A673 (cell line): ENCODE results near the gene RBMS1. TPM values are rescaled to one million over a fixed set of nuclear protein-coding genes. Genes with fewer than 3 reads are reported as not detected.

Experiments used
- BruUV-seq: library from RNA; stranded (reverse); fragments of 400-500 nt; replicated peaks from 2 replicates; lab custom pipeline; 2021; lab: Mats Ljungman, UMichigan
- CTCF ChIA-PET: fragments of 300-600 bp; sonication (Branson Sonifier 250); formaldehyde crosslinking; loops from one replicate; lab custom pipeline; 2022; ENCODE audit warnings: antibody characterized with exemption; lab: Charles Lee
- POLR2A ChIA-PET: fragments of 300-600 bp; sonication (Branson Sonifier 250); formaldehyde crosslinking; loops from one replicate; lab custom pipeline; 2022; ENCODE audit warnings: antibody characterized with exemption; ENCODE audit not compliant: low non-redundant PET; lab: Charles Lee
- DNase-seq: peaks from one replicate; pipeline ENCODE4 v3.0.0-alpha.2; 2015; ENCODE audit warnings: low spot score
- H3K27ac ChIP-seq: fragments of 200-600 bp; sonication (generic); 2 replicates; pipeline ENCODE4 v1.5.1; 2016; ENCODE audit warnings: mixed run types, low read depth, mild to moderate bottlenecking, mixed read lengths, antibody characterized with exemption, low read length; ENCODE audit not compliant: poor library complexity, severe bottlenecking
- H3K27me3 ChIP-seq: fragments of 200-600 bp; sonication (generic); replicated peaks from 2 replicates; pipeline ENCODE4 v1.6.1; 2017; ENCODE audit warnings: mixed run types, low read depth, mild to moderate bottlenecking, mixed read lengths, antibody characterized with exemption, low read length; ENCODE audit not compliant: insufficient read depth, poor library complexity
- H3K36me3 ChIP-seq: fragments of 200-600 bp; sonication (generic); 2 replicates; pipeline ENCODE4 v1.6.1; 2016; ENCODE audit warnings: mixed run types, mild to moderate bottlenecking, mixed read lengths, antibody characterized with exemption, low read length; ENCODE audit not compliant: insufficient read depth, poor library complexity, severe bottlenecking
- H3K4me1 ChIP-seq: fragments of 200-600 bp; sonication (generic); 2 replicates; pipeline ENCODE4 v1.6.1; 2017; ENCODE audit warnings: mixed run types, mild to moderate bottlenecking, mixed read lengths, antibody characterized with exemption, low read length; ENCODE audit not compliant: insufficient read depth, poor library complexity, severe bottlenecking
- H3K4me3 ChIP-seq: fragments of 200-600 bp; sonication (generic); 2 replicates; pipeline ENCODE4 v1.5.1; 2016; ENCODE audit warnings: low read depth, mixed run types, mild to moderate bottlenecking, mixed read lengths, low read length; ENCODE audit not compliant: poor library complexity, severe bottlenecking
- H3K9me3 ChIP-seq: fragments of 200-600 bp; sonication (generic); 2 replicates; pipeline ENCODE4 v1.6.1; 2016; ENCODE audit warnings: mixed run types, low read depth, mild to moderate bottlenecking, mixed read lengths, antibody characterized with exemption, low read length; ENCODE audit not compliant: poor library complexity, severe bottlenecking
- CTCF ChIP-seq: fragments of 300-800, 200-600 bp; sonication (generic); conservative IDR thresholded peaks from 2 replicates; pipeline ENCODE4 v1.5.1; 2017; ENCODE audit warnings: low read depth, mild to moderate bottlenecking, antibody characterized with exemption, low read length, moderate library complexity, mixed read lengths
- EZH2 ChIP-seq: fragments of 200-600 bp; sonication (generic); IDR thresholded peaks from 2 replicates; pipeline ENCODE4 v1.6.1; 2017; ENCODE audit warnings: borderline replicate concordance, low read depth, mild to moderate bottlenecking, mixed read lengths, antibody characterized with exemption, low read length; ENCODE audit not compliant: poor library complexity, severe bottlenecking
- intact Hi-C: fragments of 100-400 bp; cut with micrococcal nuclease; formaldehyde crosslinking; loops from one replicate; pipeline ENCODE4 v1.10.0; 2022; ENCODE audit not compliant: unreplicated experiment
- total RNA-seq: library from RNA; stranded (reverse); gene quantifications from 2 replicates; pipeline ENCODE4 v1.2.3, GENCODE V29; 2021

The RBMS1 gene
- total RNA-seq, 1 experiment from 2014 or later, result 84.9 TPM

- Histone ChIP-seq H3K9me3 (no peaks in the 10 kb centered on the region), H3K4me1 (peaks cover 3% of the 10 kb centered on the region), H3K4me3 (no peak overlapping the region), H3K27ac (no peak overlapping the region), H3K36me3 (no peaks in the 10 kb centered on the region), H3K27me3 (no peaks in the 10 kb centered on the region)
- intact Hi-C loops, result no loop called here
- no peak for TF ChIP-seq EZH2
- no peak for TF ChIP-seq CTCF
- DNase-seq, result no peak
- CTCF ChIA-PET, result no interaction called here
- BruUV-seq, result no TSS peak
- POLR2A ChIA-PET, result no interaction called here
These were observed 8.9 kb upstream of the RBMS1 start for GRCh38 chr2:160502478-160502877.

- Histone ChIP-seq H3K9me3 (no peaks in the 10 kb centered on the region), H3K27ac (no peak overlapping the region), H3K4me1 (peaks cover 3% of the 10 kb centered on the region), H3K27me3 (no peaks in the 10 kb centered on the region), H3K36me3 (no peaks in the 10 kb centered on the region), H3K4me3 (no peak overlapping the region)
- intact Hi-C loops, result no loop called here
- CTCF ChIA-PET, result no interaction called here
- POLR2A ChIA-PET, result no interaction called here
- TF ChIP-seq EZH2 (no peak), CTCF (no peak)
- BruUV-seq, result no TSS peak
- no peak for DNase-seq
These were observed 7.8 kb upstream of the RBMS1 start for GRCh38 chr2:160501370-160501769.

GRCh38 chr2:160499865-160500264 lies 6.3 kb upstream of the RBMS1 start:
- H3K27me3 ChIP-seq, result no peaks in the 10 kb centered on the region
- CTCF ChIA-PET, result no interaction called here
- intact Hi-C loops, result loop anchor here (10.0 kb wide), 1 partner anchor 225 kb away; no protein-coding TSS in a partner anchor
- POLR2A ChIA-PET, result no interaction called here
- no peak overlapping the region for H3K27ac ChIP-seq
- no peaks in the 10 kb centered on the region for H3K9me3 ChIP-seq
- no peaks in the 10 kb centered on the region for H3K36me3 ChIP-seq
- BruUV-seq, result no TSS peak
- no peaks in the 10 kb centered on the region for H3K4me1 ChIP-seq
- H3K4me3 ChIP-seq, result no peak overlapping the region
- DNase-seq, result no peak
- TF ChIP-seq CTCF (no peak), EZH2 (no peak)
